ENCODE measurements around the gene SPATA3. TPM values are rescaled to one million over a fixed set of nuclear protein-coding genes. Genes with fewer than 3 reads are reported as not detected.
A peak's percentile ranks its signal among the peaks of the same experiment; 100 is the strongest.

Gene SPATA3
- total RNA-seq, 1 donor from 2014 or later, result not detected

- no peak for DNase-seq (ENCODE audit: low spot score)
These were observed 53.5 kb downstream of the SPATA3 start for GRCh38 chr2:231049286-231050017.

GRCh38 chr2:231050018-231050901, 54.3 kb downstream of the SPATA3 start:
- DNase-seq (ENCODE audit: low spot score), result peak; percentile 33

GRCh38 chr2:231051116-231051515, 55.2 kb downstream of the SPATA3 start:
- no peak for DNase-seq (ENCODE audit: low spot score)

- peak; percentile 87 for DNase-seq (ENCODE audit: low spot score)
These were observed 56.9 kb downstream of the SPATA3 start for GRCh38 chr2:231052494-231053451.

- DNase-seq (ENCODE audit: low spot score), result no peak
These were observed 57.9 kb downstream of the SPATA3 start for GRCh38 chr2:231053846-231054245.

- peak; percentile 95 for DNase-seq (ENCODE audit: low spot score)
These were observed 60.8 kb downstream of the SPATA3 start, which contains the start of gene PSMD1 for GRCh38 chr2:231056453-231057416. Gene PSMD1, plus strand, starts transcription at chr2:231056867. Its CDS starts 159 bp downstream, at chr2:231057026.

GRCh38 chr2:231057590-231057989, 61.7 kb downstream of the SPATA3 start:
- DNase-seq (ENCODE audit: low spot score), result no peak

Other genes with a start within 250 kb of the SPATA3 start
- 128 TPM for gene ITM2C, start 131.2 kb upstream of the SPATA3 start, total RNA-seq (ENCODE audit: insufficient read depth, low replicate concordance)
- gene GPR55, start 70.9 kb upstream of the SPATA3 start, total RNA-seq (ENCODE audit: insufficient read depth, low replicate concordance), result 0.96 TPM
- 0.48 TPM for gene C2orf72, start 41.4 kb downstream of the SPATA3 start, total RNA-seq (ENCODE audit: insufficient read depth, low replicate concordance)
- 45.3 TPM for gene PSMD1, start 60.7 kb downstream of the SPATA3 start, total RNA-seq (ENCODE audit: insufficient read depth, low replicate concordance)
- 1.2 TPM for gene HTR2B, start 128.9 kb downstream of the SPATA3 start, total RNA-seq (ENCODE audit: insufficient read depth, low replicate concordance)
- 25.8 TPM for gene ARMC9, start 202.5 kb downstream of the SPATA3 start, total RNA-seq (ENCODE audit: insufficient read depth, low replicate concordance)